GM12878 (cell line): ENCODE results near the gene ACSM5. TPM values are rescaled to one million over a fixed set of nuclear protein-coding genes. Genes with fewer than 3 reads are reported as not detected.

Source experiments
- ATAC-seq: fragments of 200-7000 bp; cut with Tn5 transposase; 3 replicates; pipeline ENCODE4 v1.9.1; 2020; ENCODE audit warnings: mild to moderate bottlenecking, moderate library complexity
- BruUV-seq: library from RNA; stranded (reverse); fragments of 400-500 nt; replicated peaks from 2 replicates; lab custom pipeline; 2021; lab: Mats Ljungman, UMichigan
- CTCF ChIA-PET: fragments of 300-600 bp; sonication (Branson Sonifier 250); formaldehyde crosslinking; extraction: SDS; loops from one replicate; lab custom pipeline; 2021; ENCODE audit warnings: inconsistent platforms; lab: Yijun Ruan, JAX
- POLR2A ChIA-PET: fragments of 350-600 bp; formaldehyde crosslinking; extraction: SDS; loops from one replicate; lab custom pipeline; 2021; ENCODE audit warnings: inconsistent platforms; lab: Charles Lee
- RAD21 ChIA-PET: fragments of 300-600 bp; sonication (Branson Sonifier 250); formaldehyde crosslinking; loops from one replicate; lab custom pipeline; 2023; ENCODE audit warnings: antibody characterized with exemption; ENCODE audit not compliant: unreplicated experiment; lab: Charles Lee
- SMC1A ChIA-PET: fragments of 300-600 bp; sonication (Branson Sonifier 250); formaldehyde crosslinking; loops from one replicate; lab custom pipeline; 2023; ENCODE audit not compliant: unreplicated experiment, uncharacterized antibody; lab: Charles Lee
- DNase-seq: peaks from one replicate; pipeline ENCODE4 v3.0.0-alpha.2; 2011; ENCODE audit warnings: low read depth, low spot score
- FAIRE-seq: peaks from 3 replicates; lab custom pipeline; 2011; peaks lifted over from hg19 to GRCh38; lab: Jason Lieb, UNC
- H2AFZ ChIP-seq: 2 replicates; pipeline ENCODE4 v1.6.0; 2011; ENCODE audit warnings: low read depth, low read length, control low read depth; ENCODE audit not compliant: control insufficient read depth
- H3K27ac ChIP-seq: 2 replicates; pipeline ENCODE4 v1.5.1; 2011; ENCODE audit warnings: control low read depth; ENCODE audit not compliant: control insufficient read depth, insufficient read depth
- H3K27me3 ChIP-seq, 2 experiments: replicated peaks in 1 of 2; 2 replicates each; pipeline versions ENCODE4 v1.6.0 to v1.6.1; 2011; ENCODE audit warnings: low read length in 1 of 2; ENCODE audit not compliant: control insufficient read depth in 2 of 2, insufficient read depth in 2 of 2
- H3K36me3 ChIP-seq, 2 experiments: 2 replicates each; pipeline ENCODE4 v1.5.1; 2011; ENCODE audit warnings: low read length in 1 of 2; ENCODE audit not compliant: control insufficient read depth in 2 of 2, insufficient read depth in 2 of 2
- H3K4me1 ChIP-seq: 2 replicates; pipeline ENCODE4 v1.6.1; 2011; ENCODE audit warnings: mild to moderate bottlenecking, low read length, moderate library complexity, mixed read lengths; ENCODE audit not compliant: control insufficient read depth, insufficient read depth
- H3K4me2 ChIP-seq: 2 replicates; pipeline ENCODE4 v1.6.0; 2011; ENCODE audit warnings: control low read depth; ENCODE audit not compliant: control insufficient read depth, insufficient read depth
- H3K4me3 ChIP-seq: fragments of 200-600 bp; sonication (generic); 2 replicates; pipeline ENCODE4 v1.5.1; 2016
- H3K79me2 ChIP-seq: 2 replicates; pipeline ENCODE4 v1.6.0; 2011; ENCODE audit warnings: low read length; ENCODE audit not compliant: control insufficient read depth, insufficient read depth
- H3K9ac ChIP-seq: 2 replicates; pipeline ENCODE4 v1.8.0; 2011; ENCODE audit warnings: low read length, control low read depth, mixed read lengths; ENCODE audit not compliant: control insufficient read depth, insufficient read depth
- H3K9me3 ChIP-seq: replicated peaks from 3 replicates; pipeline ENCODE4 v1.5.1; 2011; ENCODE audit warnings: mild to moderate bottlenecking, low read length; ENCODE audit not compliant: control insufficient read depth, insufficient read depth
- H4K20me1 ChIP-seq: 2 replicates; pipeline ENCODE4 v1.6.0; 2011; ENCODE audit not compliant: control insufficient read depth, insufficient read depth
- BHLHE40 ChIP-seq, 2 experiments: fragments of 450-650 bp in 1 of 2; IDR thresholded peaks; 2 replicates each; pipeline ENCODE4 v1.6.1; 2011 to 2017; ENCODE audit warnings: low read depth in 2 of 2, borderline replicate concordance in 1 of 2, improper control_type of control experiment in 1 of 2, low read length in 1 of 2, mild to moderate bottlenecking in 1 of 2
- DPF2 ChIP-seq: fragments of 450-650 bp; IDR thresholded peaks from 2 replicates; pipeline ENCODE4 v1.6.1; 2017; ENCODE audit warnings: mild to moderate bottlenecking
- EED ChIP-seq: sonication (generic); IDR thresholded peaks from 2 replicates; pipeline ENCODE4 v1.6.1; 2016; ENCODE audit warnings: antibody characterized with exemption, low read depth
- EP300 ChIP-seq, 2 experiments: fragments of 150-350 bp in 1 of 2; IDR thresholded peaks; 2 replicates each; pipeline ENCODE4 v1.6.1; 2011 to 2012; ENCODE audit warnings: low read depth in 2 of 2, low read length in 2 of 2, borderline replicate concordance in 1 of 2, improper control_type of control experiment in 1 of 2, inconsistent platforms in 1 of 2; ENCODE audit not compliant: control insufficient read depth in 1 of 2
- ETV6 ChIP-seq, 2 experiments: fragments of 450-650 bp in 1 of 2; IDR thresholded peaks in 1 of 2; conservative IDR thresholded peaks in 1 of 2; 2 replicates each; pipeline ENCODE4 v1.6.1; 2014; ENCODE audit warnings: antibody characterized with exemption in 1 of 2, borderline replicate concordance in 1 of 2, low read depth in 1 of 2, mild to moderate bottlenecking in 1 of 2, moderate library complexity in 1 of 2
- GABPA ChIP-seq: IDR thresholded peaks from 2 replicates; pipeline ENCODE4 v1.6.1; 2014; ENCODE audit warnings: antibody characterized with exemption, low read depth, mild to moderate bottlenecking, inconsistent platforms
- HDAC6 ChIP-seq: fragments of 200-600 bp; sonication (generic); IDR thresholded peaks from one replicate; pipeline ENCODE4 v1.8.0; 2017; ENCODE audit warnings: antibody characterized with exemption; ENCODE audit not compliant: unreplicated experiment
- IRF4 ChIP-seq: IDR thresholded peaks from 2 replicates; pipeline ENCODE4 v1.6.1; 2011; ENCODE audit warnings: low read depth, low read length
- JUNB ChIP-seq: IDR thresholded peaks from 2 replicates; pipeline ENCODE4 v1.6.1; 2016; ENCODE audit warnings: antibody characterized with exemption, mild to moderate bottlenecking
- MYC ChIP-seq: IDR thresholded peaks from 2 replicates; pipeline ENCODE4 v1.6.1; 2011; ENCODE audit warnings: mild to moderate bottlenecking, low read length, moderate library complexity, inconsistent platforms; ENCODE audit not compliant: insufficient read depth, insufficient replicate concordance, insufficient read length, severe bottlenecking
- NFIC ChIP-seq: IDR thresholded peaks from 2 replicates; pipeline ENCODE4 v1.6.1; 2012; ENCODE audit warnings: low read depth, mild to moderate bottlenecking, inconsistent platforms, low read length, moderate library complexity
- NKRF ChIP-seq: fragments of 450-650 bp; conservative IDR thresholded peaks from 2 replicates; pipeline ENCODE4 v1.6.1; 2017; ENCODE audit warnings: mild to moderate bottlenecking, moderate library complexity
- NR2C1 ChIP-seq: fragments of 450-650 bp; IDR thresholded peaks from 2 replicates; pipeline ENCODE4 v1.6.1; 2017; ENCODE audit warnings: antibody characterized with exemption, mild to moderate bottlenecking, moderate library complexity
- PAX5 ChIP-seq: IDR thresholded peaks from 2 replicates; pipeline ENCODE4 v1.6.1; 2011; ENCODE audit warnings: low read depth, low read length, borderline replicate concordance
- RAD51 ChIP-seq: fragments of 450-650 bp; IDR thresholded peaks from 2 replicates; pipeline ENCODE4 v1.6.1; 2016; ENCODE audit warnings: moderate library complexity, mild to moderate bottlenecking, inconsistent platforms
- RBBP5 ChIP-seq: fragments of 200-600 bp; sonication (generic); conservative IDR thresholded peaks from 2 replicates; pipeline ENCODE4 v1.6.1; 2016
- RUNX3 ChIP-seq: IDR thresholded peaks from 2 replicates; pipeline ENCODE4 v1.6.1; 2012; ENCODE audit warnings: low read length, inconsistent platforms
- ZNF217 ChIP-seq: fragments of 450-650 bp; IDR thresholded peaks from 2 replicates; pipeline ENCODE4 v1.6.1; 2017; ENCODE audit warnings: antibody characterized with exemption, mild to moderate bottlenecking
- WGBS: methylation state at CpG from one replicate; pipeline ENCODE4 v1.1.6; 2016; ENCODE audit warnings: low lambda C conversion rate; ENCODE audit not compliant: insufficient replicate concordance, insufficient coverage; ENCODE audit errors: missing lambda C conversion rate; 5-methylcytosine and 5-hydroxymethylcytosine counted together
- in situ Hi-C: fragments of 300-500 bp; cut with MboI; formaldehyde crosslinking; loops from 9 replicates; pipeline ENCODE4 v1.14.3; 2018; ENCODE audit warnings: mixed read lengths
- intact Hi-C: fragments of 100-400 bp; cut with micrococcal nuclease; formaldehyde crosslinking; loops from one replicate; pipeline ENCODE4 v1.14.2; 2022; ENCODE audit not compliant: unreplicated experiment
- polyA plus RNA-seq, 11 experiments: library from polyadenylated mRNA; depleted of rRNA in 4 of 11; unstranded in 6 of 11; stranded (reverse) in 5 of 11; fragments of >200 nt; fragmentation: Nextera tagmentation in 4 of 11; fragmentation: Illumina TruSeq in 1 of 11; extraction: Ambion mirVana in 4 of 11; extraction: Trizol in 1 of 11; gene quantifications; 1 replicate in 1 of 11; 2 replicates in 10 of 11; pipeline versions ENCODE4 v1.2.1 to v1.2.3, GENCODE V29; 2011 to 2016; ENCODE audit warnings: inconsistent platforms in 2 of 11, missing spikeins in 2 of 11, low read depth in 1 of 11
- total RNA-seq, 4 experiments: library from RNA; depleted of rRNA in 3 of 4; stranded (reverse); fragments of >200 nt in 3 of 4; fragmentation: Illumina TruSeq in 1 of 4; extraction: Trizol in 1 of 4; gene quantifications; 2 replicates each; pipeline versions ENCODE4 v1.2.1 to v1.2.3, GENCODE V29; 2013 to 2021
- TF ChIP-seq, protein P1 (sequence below): IDR thresholded peaks from 2 replicates; pipeline ENCODE4 v1.6.1; 2012; ENCODE audit warnings: low read length, inconsistent platforms

The ACSM5 gene
- total and polyA plus RNA-seq, 10 of the 15 experiments (the other 5 are each of a cell fraction or from before 2014, with no cell fraction given), result 0.07 to 0.54 (median 0.26) TPM; not detected in 3

GRCh38 chr16:20404637-20405036, 4.7 kb upstream of the ACSM5 start, which contains the start of gene PDILT (continued):
- TF ChIP-seq DPF2 (no peak), MYC (no peak), HDAC6 (no peak)

DNA sequence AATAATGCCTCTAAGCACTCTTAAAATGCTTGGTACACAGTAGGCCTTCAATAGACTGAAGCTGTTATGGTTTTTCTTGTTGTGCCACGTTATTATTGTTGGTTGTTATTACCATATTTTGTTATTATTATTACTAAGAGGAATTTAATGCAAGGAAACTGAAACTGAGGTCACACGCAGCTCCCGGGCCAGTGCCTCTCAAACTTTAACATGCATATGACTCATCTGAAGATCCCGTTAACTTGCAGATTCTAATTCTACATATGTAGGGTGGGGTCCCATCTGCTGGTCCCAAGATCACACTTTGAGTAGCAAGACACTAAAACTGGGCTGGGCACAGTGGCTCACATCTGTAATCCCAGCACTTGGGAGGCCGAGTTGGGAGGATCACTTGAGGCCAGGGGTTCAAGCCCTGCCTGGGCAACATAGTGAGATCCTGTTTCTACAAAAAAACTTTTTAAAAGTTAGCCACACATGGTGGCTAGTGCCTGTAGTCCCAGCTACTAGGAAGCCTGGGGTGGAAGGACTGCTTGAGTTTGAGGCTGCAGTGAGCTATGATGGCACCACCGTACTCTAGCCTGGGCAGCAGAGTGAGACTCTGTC, 888 bp downstream of the ACSM5 start:
- BruUV-seq, result no TSS peak
- POLR2A ChIA-PET, result no interaction called here

More for the DNA sequence above, 888 bp downstream of the ACSM5 start:
- Histone ChIP-seq H3K4me3 (no peak overlapping the region), H3K9me3 (no peaks in the 10 kb centered on the region), H3K4me2 (no peak overlapping the region), H2AFZ (peak overlapping the region; percentile 1; the same call in 1 of the 2 replicates), H3K27ac (no peak overlapping the region), H3K27me3 (no peaks in the 10 kb centered on the region), H3K36me3 (no peaks in the 10 kb centered on the region), H3K79me2 (no peaks in the 10 kb centered on the region), H3K9ac (no peak overlapping the region), H4K20me1 (no peaks in the 10 kb centered on the region), H3K4me1 (peaks cover 6% of the 10 kb centered on the region)
- no peak for TF ChIP-seq ZNF217
- peak; percentile 46 for TF ChIP-seq RUNX3
- TF ChIP-seq, protein P1, sequence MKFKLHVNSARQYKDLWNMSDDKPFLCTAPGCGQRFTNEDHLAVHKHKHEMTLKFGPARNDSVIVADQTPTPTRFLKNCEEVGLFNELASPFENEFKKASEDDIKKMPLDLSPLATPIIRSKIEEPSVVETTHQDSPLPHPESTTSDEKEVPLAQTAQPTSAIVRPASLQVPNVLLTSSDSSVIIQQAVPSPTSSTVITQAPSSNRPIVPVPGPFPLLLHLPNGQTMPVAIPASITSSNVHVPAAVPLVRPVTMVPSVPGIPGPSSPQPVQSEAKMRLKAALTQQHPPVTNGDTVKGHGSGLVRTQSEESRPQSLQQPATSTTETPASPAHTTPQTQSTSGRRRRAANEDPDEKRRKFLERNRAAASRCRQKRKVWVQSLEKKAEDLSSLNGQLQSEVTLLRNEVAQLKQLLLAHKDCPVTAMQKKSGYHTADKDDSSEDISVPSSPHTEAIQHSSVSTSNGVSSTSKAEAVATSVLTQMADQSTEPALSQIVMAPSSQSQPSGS, result peak; percentile 42; the same call in 1 of the 2 replicates
- TF ChIP-seq NR2C1, result no peak
- peak; percentile 32; the same call in 1 of the 2 replicates for TF ChIP-seq EED
- 0 out of 2 replicates have a peak, but pooled peaks have one; percentile 20 for TF ChIP-seq DPF2
- 0 out of 2 replicates have a peak, but pooled peaks have one; percentile 10 for TF ChIP-seq GABPA
- peak; percentile 58; the same call in 1 of the 2 replicates for TF ChIP-seq NFIC
- TF ChIP-seq BHLHE40 (IDR thresholded peaks at IDR 0.05; ENCODE audit: borderline replicate concordance in 1 of 2, low read depth in 2 of 2, low read length in 1 of 2), result peak in 1 of 2 experiments; percentile 7; a peak in 1 of 4 replicates
- TF ChIP-seq RBBP5, result no peak
- peak in 1 of 2 experiments; percentile 53; a peak in 1 of 4 replicates for TF ChIP-seq EP300 (IDR thresholded peaks at IDR 0.05; ENCODE audit: borderline replicate concordance in 1 of 2, control insufficient read depth in 1 of 2, low read depth in 2 of 2, low read length in 2 of 2)
- TF ChIP-seq NKRF, result no peak
- TF ChIP-seq IRF4, result peak; percentile 39; the same call in 1 of the 2 replicates
- peak; percentile 79 for TF ChIP-seq JUNB
- TF ChIP-seq RAD51, result no peak
- no peak for TF ChIP-seq PAX5
- TF ChIP-seq ETV6 (conservative IDR thresholded peaks at IDR 0.05 in 1 of 2, IDR thresholded peaks at IDR 0.05 in 1 of 2; ENCODE audit: borderline replicate concordance in 1 of 2, low read depth in 1 of 2), result peak in 1 of 2 experiments; percentile 76; a peak in 2 of 4 replicates
- ATAC-seq, result peak; percentile 93
- WGBS, result 24% methylated on average over 6 of the region's 6 CpGs
- intact Hi-C loops, result no loop called here
- RAD21 ChIA-PET, result no interaction called here
- FAIRE-seq, result no peak
- SMC1A ChIA-PET, result interaction anchor here (1.6 kb wide), 1 partner anchor 25 kb away, joined by 3 read pairs; no protein-coding TSS in a partner anchor
- in situ Hi-C loops, result no loop called here
- CTCF ChIA-PET, result no interaction called here
- no peak for DNase-seq
